H1 (cell line): Measurements from ENCODE around the gene ANP32B.

Experiments used
- ATF2 ChIP-seq: IDR thresholded peaks from 2 replicates; pipeline ENCODE4 v1.6.1; 2012; ENCODE audit warnings: low read length, inconsistent platforms
- CHD7 ChIP-seq: fragments of 300-600 bp; sonication (generic); IDR thresholded peaks from 2 replicates; pipeline ENCODE4 v1.7.1; 2012; ENCODE audit warnings: low read length, moderate library complexity, mild to moderate bottlenecking, inconsistent platforms; ENCODE audit not compliant: insufficient replicate concordance
- JUN ChIP-seq: IDR thresholded peaks from 2 replicates; pipeline ENCODE4 v1.6.1; 2011; ENCODE audit warnings: low read depth, mild to moderate bottlenecking, improper control_type of control experiment, low read length
- NRF1 ChIP-seq: IDR thresholded peaks from 2 replicates; pipeline ENCODE4 v1.6.1; 2011; ENCODE audit warnings: mild to moderate bottlenecking, low read depth, low read length, improper control_type of control experiment
- RAD21 ChIP-seq, 2 experiments: IDR thresholded peaks in 1 of 2; conservative IDR thresholded peaks in 1 of 2; 2 replicates each; pipeline ENCODE4 v1.6.1; 2011; ENCODE audit warnings: low read depth in 2 of 2, low read length in 2 of 2, improper control_type of control experiment in 1 of 2, inconsistent platforms in 1 of 2, mild to moderate bottlenecking in 1 of 2, moderate library complexity in 1 of 2
- TAF1 ChIP-seq: IDR thresholded peaks from 2 replicates; pipeline ENCODE4 v1.6.1; 2011; ENCODE audit warnings: mild to moderate bottlenecking, low read depth, low read length
- TCF12 ChIP-seq: IDR thresholded peaks from 2 replicates; pipeline ENCODE4 v1.6.1; 2011; ENCODE audit warnings: low read depth, mild to moderate bottlenecking, low read length
- TF ChIP-seq, protein P1 (sequence below): IDR thresholded peaks from 2 replicates; pipeline ENCODE4 v1.6.1; 2012; ENCODE audit warnings: inconsistent platforms
- TF ChIP-seq, protein P2 (sequence below), 3 experiments: IDR thresholded peaks; 1 replicate in 2 of 3; 2 replicates in 1 of 3; pipeline versions ENCODE4 v1.5.1 to v1.6.1; 2011; ENCODE audit warnings: low read length in 3 of 3, mild to moderate bottlenecking in 3 of 3, inconsistent platforms in 2 of 3, low read depth in 1 of 3, moderate library complexity in 1 of 3; ENCODE audit not compliant: insufficient read depth in 1 of 3; ENCODE audit errors: control extremely low read depth in 1 of 3

GRCh38 chr9:98018347-98018746, 35.2 kb downstream of the ANP32B start:
- TF ChIP-seq, protein P1, sequence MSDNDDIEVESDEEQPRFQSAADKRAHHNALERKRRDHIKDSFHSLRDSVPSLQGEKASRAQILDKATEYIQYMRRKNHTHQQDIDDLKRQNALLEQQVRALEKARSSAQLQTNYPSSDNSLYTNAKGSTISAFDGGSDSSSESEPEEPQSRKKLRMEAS: no peak
- TF ChIP-seq, protein P2, sequence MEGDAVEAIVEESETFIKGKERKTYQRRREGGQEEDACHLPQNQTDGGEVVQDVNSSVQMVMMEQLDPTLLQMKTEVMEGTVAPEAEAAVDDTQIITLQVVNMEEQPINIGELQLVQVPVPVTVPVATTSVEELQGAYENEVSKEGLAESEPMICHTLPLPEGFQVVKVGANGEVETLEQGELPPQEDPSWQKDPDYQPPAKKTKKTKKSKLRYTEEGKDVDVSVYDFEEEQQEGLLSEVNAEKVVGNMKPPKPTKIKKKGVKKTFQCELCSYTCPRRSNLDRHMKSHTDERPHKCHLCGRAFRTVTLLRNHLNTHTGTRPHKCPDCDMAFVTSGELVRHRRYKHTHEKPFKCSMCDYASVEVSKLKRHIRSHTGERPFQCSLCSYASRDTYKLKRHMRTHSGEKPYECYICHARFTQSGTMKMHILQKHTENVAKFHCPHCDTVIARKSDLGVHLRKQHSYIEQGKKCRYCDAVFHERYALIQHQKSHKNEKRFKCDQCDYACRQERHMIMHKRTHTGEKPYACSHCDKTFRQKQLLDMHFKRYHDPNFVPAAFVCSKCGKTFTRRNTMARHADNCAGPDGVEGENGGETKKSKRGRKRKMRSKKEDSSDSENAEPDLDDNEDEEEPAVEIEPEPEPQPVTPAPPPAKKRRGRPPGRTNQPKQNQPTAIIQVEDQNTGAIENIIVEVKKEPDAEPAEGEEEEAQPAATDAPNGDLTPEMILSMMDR (IDR thresholded peaks at IDR 0.05; ENCODE audit: control extremely low read depth in 1 of 3, insufficient read depth in 1 of 3, low read depth in 1 of 3, low read length in 3 of 3): no peak
- no peak for TF ChIP-seq NRF1
- no peak for TF ChIP-seq CHD7
- TF ChIP-seq TCF12: no peak
- no peak for TF ChIP-seq RAD21 (IDR thresholded peaks at IDR 0.05 in 1 of 2, conservative IDR thresholded peaks at IDR 0.05 in 1 of 2; ENCODE audit: low read depth in 2 of 2, low read length in 2 of 2)
- no peak for TF ChIP-seq JUN
- no peak for TF ChIP-seq ATF2
- TF ChIP-seq TAF1: no peak
